Uterus (tissue), 4 donors: ENCODE results near the gene OR52D1. TPM values are rescaled to one million over a fixed set of nuclear protein-coding genes. Genes with fewer than 3 reads are reported as not detected.

ENCODE experiments used
- DNase-seq, 2 donors: peaks; one replicate each; pipeline ENCODE4 v3.0.0-alpha.2; 2019 to 2020
- H3K27ac ChIP-seq, 2 donors: fragments of 200-600 bp; sonication (generic); 1 replicate in 1 of 2; 2 replicates in 1 of 2; pipeline ENCODE4 v1.5.1; 2016 to 2018
- H3K27me3 ChIP-seq, 2 donors: fragments of 200-600 bp; sonication (generic); one replicate each; pipeline ENCODE4 v1.5.1; 2018 to 2019; ENCODE audit warnings: control low read depth in 1 of 2
- H3K36me3 ChIP-seq, 2 donors: fragments of 200-600 bp; sonication (generic); one replicate each; pipeline ENCODE4 v1.5.1; 2019; ENCODE audit warnings: control low read depth in 1 of 2
- H3K4me1 ChIP-seq, 2 donors: fragments of 200-600 bp; sonication (generic); one replicate each; pipeline ENCODE4 v1.5.1; 2018 to 2019; ENCODE audit warnings: control low read depth in 1 of 2
- H3K4me3 ChIP-seq, 2 donors: fragments of 200-600 bp; sonication (generic); 1 replicate in 1 of 2; 2 replicates in 1 of 2; pipeline ENCODE4 v1.5.1; 2018 to 2019; ENCODE audit warnings: mild to moderate bottlenecking in 1 of 2
- H3K9me3 ChIP-seq, 2 donors: fragments of 200-600 bp; sonication (generic); one replicate each; pipeline ENCODE4 v1.5.1; 2019; ENCODE audit warnings: control low read depth in 1 of 2
- POLR2A ChIP-seq, 2 donors: fragments of 450-650 bp; IDR thresholded peaks; one replicate each; pipeline ENCODE4 v1.6.1; 2016; ENCODE audit warnings: antibody characterized with exemption in 2 of 2, mild to moderate bottlenecking in 1 of 2, moderate library complexity in 1 of 2
- intact Hi-C: fragments of 100-400 bp; cut with DNase I; formaldehyde crosslinking; loops from one replicate; pipeline ENCODE4 v1.15.1; 2023; ENCODE audit warnings: low total_unique reads
- total RNA-seq, 4 donors: library from RNA; depleted of rRNA in 3 of 4; stranded (reverse); fragments of >200 nt in 3 of 4; gene quantifications; one replicate each; pipeline versions ENCODE4 v1.1.0 to v1.2.4, GENCODE V29; 2014 to 2023
- TF ChIP-seq, protein P1 (sequence below), 4 experiments: fragments of 200-600 bp in 2 of 4; fragments of 450-650 bp in 2 of 4; sonication (generic) in 2 of 4; IDR thresholded peaks; one replicate each; pipeline ENCODE4 v1.5.1; 2016 to 2019; ENCODE audit warnings: antibody characterized with exemption in 4 of 4, mild to moderate bottlenecking in 2 of 4, moderate library complexity in 1 of 4
- donor health status: DM: yes; HTN: yes; CAD: no.

The OR52D1 gene
- total RNA-seq, 4 donors from 2014 or later: not detected

DNA sequence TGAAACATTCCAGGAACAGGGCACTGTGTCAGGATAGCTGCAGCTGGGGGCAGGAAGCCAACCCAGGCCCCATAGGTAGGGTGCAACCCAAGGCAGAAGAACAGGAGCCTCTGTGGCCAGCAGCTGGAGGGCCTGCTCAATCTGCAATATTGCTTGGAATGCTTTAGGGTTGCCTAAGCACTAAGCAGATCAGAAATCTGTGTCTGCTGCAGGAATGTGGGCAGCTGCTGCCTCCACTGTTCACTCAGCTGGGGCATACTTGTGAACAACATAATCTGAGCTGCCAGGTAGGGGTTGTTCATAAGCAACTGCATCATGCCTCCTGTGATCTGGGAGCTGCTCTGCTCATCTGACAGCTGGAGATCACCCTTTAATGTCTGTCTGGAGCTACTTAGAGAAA, 26.4 kb downstream of the OR52D1 start:
- no peak for DNase-seq
- TF ChIP-seq, protein P1, sequence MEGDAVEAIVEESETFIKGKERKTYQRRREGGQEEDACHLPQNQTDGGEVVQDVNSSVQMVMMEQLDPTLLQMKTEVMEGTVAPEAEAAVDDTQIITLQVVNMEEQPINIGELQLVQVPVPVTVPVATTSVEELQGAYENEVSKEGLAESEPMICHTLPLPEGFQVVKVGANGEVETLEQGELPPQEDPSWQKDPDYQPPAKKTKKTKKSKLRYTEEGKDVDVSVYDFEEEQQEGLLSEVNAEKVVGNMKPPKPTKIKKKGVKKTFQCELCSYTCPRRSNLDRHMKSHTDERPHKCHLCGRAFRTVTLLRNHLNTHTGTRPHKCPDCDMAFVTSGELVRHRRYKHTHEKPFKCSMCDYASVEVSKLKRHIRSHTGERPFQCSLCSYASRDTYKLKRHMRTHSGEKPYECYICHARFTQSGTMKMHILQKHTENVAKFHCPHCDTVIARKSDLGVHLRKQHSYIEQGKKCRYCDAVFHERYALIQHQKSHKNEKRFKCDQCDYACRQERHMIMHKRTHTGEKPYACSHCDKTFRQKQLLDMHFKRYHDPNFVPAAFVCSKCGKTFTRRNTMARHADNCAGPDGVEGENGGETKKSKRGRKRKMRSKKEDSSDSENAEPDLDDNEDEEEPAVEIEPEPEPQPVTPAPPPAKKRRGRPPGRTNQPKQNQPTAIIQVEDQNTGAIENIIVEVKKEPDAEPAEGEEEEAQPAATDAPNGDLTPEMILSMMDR (IDR thresholded peaks at IDR 0.05): no peak
- TF ChIP-seq POLR2A (IDR thresholded peaks at IDR 0.05): no peak
- intact Hi-C loops: no loop called here
- no peak overlapping the region for H3K4me3 ChIP-seq
- H3K4me1 ChIP-seq: no peaks in the 10 kb centered on the region
- H3K27me3 ChIP-seq: no peaks in the 10 kb centered on the region
- no peaks in the 10 kb centered on the region for H3K36me3 ChIP-seq
- no peak overlapping the region for H3K27ac ChIP-seq
- no peaks in the 10 kb centered on the region for H3K9me3 ChIP-seq

DNA sequence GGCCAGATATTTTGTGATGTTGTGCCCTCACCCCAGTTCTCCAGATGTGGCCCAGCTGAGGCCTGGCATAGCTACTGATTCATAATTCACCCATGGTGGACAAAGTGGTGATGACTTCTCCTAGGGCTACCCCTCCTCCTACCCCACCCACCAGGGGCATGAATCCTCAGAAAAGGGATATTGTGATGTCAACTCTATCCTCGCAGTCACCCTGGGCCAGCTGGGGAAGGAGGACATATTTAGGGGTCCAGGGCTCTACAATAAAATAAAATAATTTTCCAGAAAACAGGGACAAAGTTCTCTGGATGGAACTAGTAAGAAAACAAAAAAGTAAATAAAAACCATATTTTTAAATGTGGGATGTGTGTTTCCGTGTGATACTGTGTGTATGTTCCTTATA, 28.1 kb downstream of the OR52D1 start, which contains the start of gene UBQLNL:
TSS of gene UBQLNL (minus strand) at position 101 of the 400 bp plus-strand sequence. CDS start 258 bp downstream, outside the sequence.
- no peak within 1 kb of the TSS for H3K27ac ChIP-seq
- H3K4me1 ChIP-seq: no peaks in the 10 kb centered on the region
- TF ChIP-seq, protein P1 (IDR thresholded peaks at IDR 0.05): no peak
- no peak for TF ChIP-seq POLR2A (IDR thresholded peaks at IDR 0.05)
- H3K36me3 ChIP-seq: no peaks in the 10 kb centered on the region
- no peaks in the 10 kb centered on the region for H3K27me3 ChIP-seq
- DNase-seq: no peak
- H3K4me3 ChIP-seq: no peak within 1 kb of the TSS
- H3K9me3 ChIP-seq: no peaks in the 10 kb centered on the region
- intact Hi-C loops: no loop called here

DNA sequence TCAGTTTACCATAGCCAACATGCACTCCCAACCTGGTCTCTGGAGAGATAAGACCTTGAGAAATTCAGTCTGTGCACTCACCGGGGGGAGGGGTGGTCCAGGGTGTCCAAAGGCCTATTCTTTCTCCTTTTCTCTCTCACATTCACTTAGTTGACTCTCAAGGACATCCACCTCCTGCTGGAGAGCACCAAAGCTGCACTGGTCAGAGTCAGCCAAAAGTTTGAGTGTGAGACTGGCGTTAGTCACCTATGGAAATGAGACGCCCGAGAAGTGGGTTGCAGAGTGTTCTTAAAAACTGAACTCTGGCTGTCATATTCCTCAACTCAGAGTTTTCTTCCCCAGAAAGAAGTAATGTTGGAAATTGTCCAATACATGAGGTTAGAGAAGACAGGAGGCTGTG, 33.1 kb downstream of the OR52D1 start:
- H3K9me3 ChIP-seq: no peaks in the 10 kb centered on the region
- no peak for TF ChIP-seq POLR2A (IDR thresholded peaks at IDR 0.05)
- TF ChIP-seq, protein P1 (IDR thresholded peaks at IDR 0.05): no peak
- no peak overlapping the region for H3K4me3 ChIP-seq

DNA sequence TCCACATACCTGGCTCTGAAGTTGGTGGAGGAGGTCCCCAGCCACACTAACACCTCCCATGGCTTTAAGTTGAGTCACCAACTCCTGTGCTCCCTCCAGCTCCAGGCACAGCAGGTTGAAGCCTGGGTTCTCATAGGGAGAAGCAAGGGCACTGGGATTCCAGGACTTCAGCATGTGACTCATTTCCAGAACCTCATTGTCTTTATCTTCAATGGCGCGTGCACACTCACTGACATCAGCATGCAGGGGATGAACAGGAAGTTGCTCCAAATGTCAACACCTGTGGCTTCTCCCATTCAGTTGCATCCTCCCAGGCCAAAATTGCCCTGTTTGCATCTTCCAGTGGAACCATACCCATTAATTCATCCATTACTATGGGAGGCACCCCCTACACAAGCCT, 33.8 kb downstream of the OR52D1 start:
- TF ChIP-seq, protein P1 (IDR thresholded peaks at IDR 0.05): no peak
- no peak for TF ChIP-seq POLR2A (IDR thresholded peaks at IDR 0.05)
- H3K27me3 ChIP-seq: no peaks in the 10 kb centered on the region
- H3K36me3 ChIP-seq: no peaks in the 10 kb centered on the region
- no peak for DNase-seq
- H3K4me1 ChIP-seq: no peaks in the 10 kb centered on the region
- H3K4me3 ChIP-seq: no peak overlapping the region
- no peaks in the 10 kb centered on the region for H3K9me3 ChIP-seq
- H3K27ac ChIP-seq: no peak overlapping the region
- intact Hi-C loops: no loop called here

More for the DNA sequence above, 33.1 kb downstream of the OR52D1 start:
- Histone ChIP-seq H3K36me3 (no peaks in the 10 kb centered on the region), H3K27ac (no peak overlapping the region), H3K27me3 (no peaks in the 10 kb centered on the region), H3K4me1 (no peaks in the 10 kb centered on the region)
- DNase-seq: no peak
- intact Hi-C loops: no loop called here

GRCh38 chr11:5524756-5525155, 36.3 kb downstream of the OR52D1 start:
- intact Hi-C loops: no loop called here
- Histone ChIP-seq H3K27me3 (no peaks in the 10 kb centered on the region), H3K4me3 (no peak overlapping the region), H3K36me3 (no peaks in the 10 kb centered on the region), H3K9me3 (no peaks in the 10 kb centered on the region), H3K27ac (no peak overlapping the region), H3K4me1 (no peaks in the 10 kb centered on the region)
- DNase-seq: no peak
- TF ChIP-seq, protein P1 (IDR thresholded peaks at IDR 0.05): no peak
- no peak for TF ChIP-seq POLR2A (IDR thresholded peaks at IDR 0.05)
